ENCODE data around the gene RPL34.

DNA sequence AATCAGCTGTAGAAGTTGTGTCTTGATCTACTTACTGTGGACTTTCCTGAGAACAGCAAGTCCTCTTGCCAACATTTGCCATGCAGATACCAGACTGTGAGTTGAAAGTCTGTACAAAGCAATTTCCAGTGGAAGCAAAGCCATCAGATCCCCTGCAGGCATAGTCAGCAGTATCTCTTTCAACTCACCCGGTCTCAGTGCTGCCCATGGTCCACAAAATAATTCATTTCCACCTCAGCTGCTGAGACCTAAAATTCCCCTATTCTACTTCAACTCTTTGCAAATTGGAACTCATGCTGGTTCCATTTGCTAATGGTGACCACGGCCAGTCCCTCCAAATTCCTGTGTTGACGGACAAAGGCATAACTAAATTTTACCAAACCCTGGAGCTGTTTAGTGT lies 46.0 kb upstream of the RPL34 start:
- TF ChIP-seq, protein P1, sequence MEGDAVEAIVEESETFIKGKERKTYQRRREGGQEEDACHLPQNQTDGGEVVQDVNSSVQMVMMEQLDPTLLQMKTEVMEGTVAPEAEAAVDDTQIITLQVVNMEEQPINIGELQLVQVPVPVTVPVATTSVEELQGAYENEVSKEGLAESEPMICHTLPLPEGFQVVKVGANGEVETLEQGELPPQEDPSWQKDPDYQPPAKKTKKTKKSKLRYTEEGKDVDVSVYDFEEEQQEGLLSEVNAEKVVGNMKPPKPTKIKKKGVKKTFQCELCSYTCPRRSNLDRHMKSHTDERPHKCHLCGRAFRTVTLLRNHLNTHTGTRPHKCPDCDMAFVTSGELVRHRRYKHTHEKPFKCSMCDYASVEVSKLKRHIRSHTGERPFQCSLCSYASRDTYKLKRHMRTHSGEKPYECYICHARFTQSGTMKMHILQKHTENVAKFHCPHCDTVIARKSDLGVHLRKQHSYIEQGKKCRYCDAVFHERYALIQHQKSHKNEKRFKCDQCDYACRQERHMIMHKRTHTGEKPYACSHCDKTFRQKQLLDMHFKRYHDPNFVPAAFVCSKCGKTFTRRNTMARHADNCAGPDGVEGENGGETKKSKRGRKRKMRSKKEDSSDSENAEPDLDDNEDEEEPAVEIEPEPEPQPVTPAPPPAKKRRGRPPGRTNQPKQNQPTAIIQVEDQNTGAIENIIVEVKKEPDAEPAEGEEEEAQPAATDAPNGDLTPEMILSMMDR (IDR thresholded peaks at IDR 0.05) = no peak
- no peak for TF ChIP-seq ZFX (IDR thresholded peaks at IDR 0.05; ENCODE audit: borderline replicate concordance)

Measured in 22Rv1 (cell line).